ENCODE measurements around the gene NFATC2. TPM values are rescaled to one million over a fixed set of nuclear protein-coding genes. Genes with fewer than 3 reads are reported as not detected.
"Not testable (repeated sequence)": the region's sequence is repeated elsewhere in the genome, so short reads cannot be mapped to it uniquely, and the experiment has no call there.

NFATC2 gene
- total RNA-seq, 2 experiments from 2014 or later, result 15.7 to 17.4 TPM

- Mint-ChIP-seq H3K4me3 (no peak overlapping the region), H3K27ac (no peak overlapping the region), H3K27me3 (ENCODE audit: low read depth) (no peaks in the 10 kb centered on the region), H3K4me1 (ENCODE audit: low read depth) (peaks cover 51% of the 10 kb centered on the region), H3K36me3 (ENCODE audit: low read depth) (peaks cover 70% of the 10 kb centered on the region), H3K9me3 (no peaks in the 10 kb centered on the region)
- no peak for DNase-seq
- intact Hi-C loops (cut with micrococcal nuclease), result loop anchor here (5.0 kb wide), 1 partner anchor 39 kb away; no protein-coding TSS in a partner anchor
- CTCF ChIA-PET, result no interaction called here
Observed at GRCh38 chr20:51473771-51474170, 68.7 kb downstream of the NFATC2 start.

- Mint-ChIP-seq H3K27me3 (ENCODE audit: low read depth) (no peaks in the 10 kb centered on the region), H3K36me3 (ENCODE audit: low read depth) (peaks cover 65% of the 10 kb centered on the region), H3K4me1 (ENCODE audit: low read depth) (peaks cover 46% of the 10 kb centered on the region), H3K27ac (no peak overlapping the region), H3K9me3 (no peaks in the 10 kb centered on the region), H3K4me3 (no peak overlapping the region)
- intact Hi-C loops (cut with micrococcal nuclease), result loop anchor here (5.0 kb wide), 1 partner anchor 39 kb away; no protein-coding TSS in a partner anchor
- CTCF ChIA-PET, result no interaction called here
- DNase-seq, result no peak
Observed at GRCh38 chr20:51473256-51473655, 69.3 kb downstream of the NFATC2 start.

GRCh38 chr20:51470907-51471411 is 71.6 kb downstream of the NFATC2 start:
- no peaks in the 10 kb centered on the region for H3K9me3 Mint-ChIP-seq
- CTCF ChIA-PET, result interaction anchor here (0.6 to 1.6 kb wide), 4 partner anchors 64 to 483 kb away, joined by 3 to 5 read pairs (median 4); partner anchors contain the start of gene NFATC2
- no peaks in the 10 kb centered on the region for H3K27me3 Mint-ChIP-seq (ENCODE audit: low read depth)
- peaks cover 32% of the 10 kb centered on the region for H3K4me1 Mint-ChIP-seq (ENCODE audit: low read depth)
- intact Hi-C loops (cut with micrococcal nuclease), result loop anchor here (1.0 to 5.0 kb wide), 4 partner anchors 9 to 71 kb away; no protein-coding TSS in a partner anchor
- H3K27ac Mint-ChIP-seq, result peak overlapping the region; percentile 79
- DNase-seq, result peak; percentile 50
- H3K4me3 Mint-ChIP-seq, result no peak overlapping the region
- H3K36me3 Mint-ChIP-seq (ENCODE audit: low read depth), result peaks cover 60% of the 10 kb centered on the region

- Mint-ChIP-seq H3K9me3 (no peaks in the 10 kb centered on the region), H3K4me1 (ENCODE audit: low read depth) (peaks cover 32% of the 10 kb centered on the region), H3K4me3 (no peak overlapping the region), H3K27ac (peak overlapping the region; percentile 79), H3K36me3 (ENCODE audit: low read depth) (peaks cover 60% of the 10 kb centered on the region), H3K27me3 (ENCODE audit: low read depth) (no peaks in the 10 kb centered on the region)
- DNase-seq, result no peak
- CTCF ChIA-PET, result interaction anchor here (1.4 to 1.6 kb wide), 2 partner anchors 65 to 72 kb away, joined by 4 to 5 read pairs; partner anchors contain the start of gene NFATC2
- intact Hi-C loops (cut with micrococcal nuclease), result loop anchor here (5.0 kb wide), 1 partner anchor 42 kb away; no protein-coding TSS in a partner anchor
Observed at GRCh38 chr20:51470499-51470820, 72.1 kb downstream of the NFATC2 start.

- no peaks in the 10 kb centered on the region for H3K27me3 Mint-ChIP-seq (ENCODE audit: low read depth)
- H3K9me3 Mint-ChIP-seq, result no peaks in the 10 kb centered on the region
- no peak overlapping the region for H3K4me3 Mint-ChIP-seq
- H3K27ac Mint-ChIP-seq, result no peak overlapping the region
- intact Hi-C loops (cut with micrococcal nuclease), result loop anchor here (5.0 kb wide), 1 partner anchor 42 kb away; no protein-coding TSS in a partner anchor
- CTCF ChIA-PET, result interaction anchor here (1.4 to 1.6 kb wide), 2 partner anchors 65 to 72 kb away, joined by 4 to 5 read pairs; partner anchors contain the start of gene NFATC2
- peaks cover 58% of the 10 kb centered on the region for H3K36me3 Mint-ChIP-seq (ENCODE audit: low read depth)
- DNase-seq, result no peak
- H3K4me1 Mint-ChIP-seq (ENCODE audit: low read depth), result peaks cover 32% of the 10 kb centered on the region
Observed at GRCh38 chr20:51469578-51470498, 72.7 kb downstream of the NFATC2 start.

- Mint-ChIP-seq H3K4me3 (no peak overlapping the region), H3K27me3 (ENCODE audit: low read depth) (no peaks in the 10 kb centered on the region), H3K36me3 (ENCODE audit: low read depth) (peaks cover 54% of the 10 kb centered on the region), H3K9me3 (no peaks in the 10 kb centered on the region), H3K27ac (no peak overlapping the region), H3K4me1 (ENCODE audit: low read depth) (peaks cover 32% of the 10 kb centered on the region)
- CTCF ChIA-PET, result no interaction called here
- intact Hi-C loops (cut with micrococcal nuclease), result no loop called here
- no peak for DNase-seq
Observed at GRCh38 chr20:51469046-51469445, 73.5 kb downstream of the NFATC2 start.

- peaks cover 51% of the 10 kb centered on the region for H3K36me3 Mint-ChIP-seq (ENCODE audit: low read depth)
- no peak overlapping the region for H3K4me3 Mint-ChIP-seq
- no peak overlapping the region for H3K27ac Mint-ChIP-seq
- intact Hi-C loops (cut with micrococcal nuclease), result no loop called here
- peaks cover 32% of the 10 kb centered on the region for H3K4me1 Mint-ChIP-seq (ENCODE audit: low read depth)
- CTCF ChIA-PET, result no interaction called here
- H3K27me3 Mint-ChIP-seq (ENCODE audit: low read depth), result no peaks in the 10 kb centered on the region
- no peaks in the 10 kb centered on the region for H3K9me3 Mint-ChIP-seq
- DNase-seq, result no peak
Observed at GRCh38 chr20:51468636-51469035, 73.9 kb downstream of the NFATC2 start.

- Mint-ChIP-seq H3K4me1 (ENCODE audit: low read depth) (peaks cover 32% of the 10 kb centered on the region), H3K9me3 (no peaks in the 10 kb centered on the region), H3K4me3 (no peak overlapping the region), H3K27me3 (ENCODE audit: low read depth) (no peaks in the 10 kb centered on the region), H3K27ac (no peak overlapping the region), H3K36me3 (ENCODE audit: low read depth) (peaks cover 49% of the 10 kb centered on the region)
- DNase-seq, result no peak
- intact Hi-C loops (cut with micrococcal nuclease), result no loop called here
- CTCF ChIA-PET, result no interaction called here
Observed at GRCh38 chr20:51467956-51468626, 74.4 kb downstream of the NFATC2 start.

GRCh38 chr20:51463998-51464397 is 78.5 kb downstream of the NFATC2 start:
- Mint-ChIP-seq H3K27ac (no peak overlapping the region), H3K36me3 (ENCODE audit: low read depth) (peaks cover 28% of the 10 kb centered on the region), H3K4me3 (no peak overlapping the region), H3K27me3 (ENCODE audit: low read depth) (no peaks in the 10 kb centered on the region), H3K4me1 (ENCODE audit: low read depth) (peaks cover 1% of the 10 kb centered on the region), H3K9me3 (no peaks in the 10 kb centered on the region)
- intact Hi-C loops (cut with micrococcal nuclease), result no loop called here
- no peak for DNase-seq
- CTCF ChIA-PET, result no interaction called here

- H3K4me1 Mint-ChIP-seq (ENCODE audit: low read depth), result peaks cover 1% of the 10 kb centered on the region
- CTCF ChIA-PET, result no interaction called here
- no peaks in the 10 kb centered on the region for H3K9me3 Mint-ChIP-seq
- no peak overlapping the region for H3K27ac Mint-ChIP-seq
- no peak overlapping the region for H3K4me3 Mint-ChIP-seq
- intact Hi-C loops (cut with micrococcal nuclease), result no loop called here
- no peak for DNase-seq
- no peaks in the 10 kb centered on the region for H3K27me3 Mint-ChIP-seq (ENCODE audit: low read depth)
- H3K36me3 Mint-ChIP-seq (ENCODE audit: low read depth), result peaks cover 29% of the 10 kb centered on the region
Observed at GRCh38 chr20:51463560-51463959, 79.0 kb downstream of the NFATC2 start.

GRCh38 chr20:51462566-51463276 is 79.8 kb downstream of the NFATC2 start:
- CTCF ChIA-PET, result no interaction called here
- Mint-ChIP-seq H3K9me3 (no peaks in the 10 kb centered on the region), H3K4me1 (ENCODE audit: low read depth) (no peaks in the 10 kb centered on the region), H3K4me3 (no peak overlapping the region), H3K36me3 (ENCODE audit: low read depth) (peaks cover 28% of the 10 kb centered on the region), H3K27ac (no peak overlapping the region), H3K27me3 (ENCODE audit: low read depth) (no peaks in the 10 kb centered on the region)
- intact Hi-C loops (cut with micrococcal nuclease), result no loop called here
- no peak for DNase-seq

GRCh38 chr20:51461846-51462245 is 80.7 kb downstream of the NFATC2 start:
- intact Hi-C loops (cut with micrococcal nuclease); CTCF ChIA-PET; H3K9me3 Mint-ChIP-seq; H3K27ac Mint-ChIP-seq; DNase-seq; H3K4me1 Mint-ChIP-seq (ENCODE audit: low read depth); H3K4me3 Mint-ChIP-seq; H3K27me3 Mint-ChIP-seq (ENCODE audit: low read depth): not testable (repeated sequence)
- H3K36me3 Mint-ChIP-seq (ENCODE audit: low read depth), result peaks cover 26% of the 10 kb centered on the region
